ENCODE results near the gene RBPJ.

The RBPJ gene

DNA sequence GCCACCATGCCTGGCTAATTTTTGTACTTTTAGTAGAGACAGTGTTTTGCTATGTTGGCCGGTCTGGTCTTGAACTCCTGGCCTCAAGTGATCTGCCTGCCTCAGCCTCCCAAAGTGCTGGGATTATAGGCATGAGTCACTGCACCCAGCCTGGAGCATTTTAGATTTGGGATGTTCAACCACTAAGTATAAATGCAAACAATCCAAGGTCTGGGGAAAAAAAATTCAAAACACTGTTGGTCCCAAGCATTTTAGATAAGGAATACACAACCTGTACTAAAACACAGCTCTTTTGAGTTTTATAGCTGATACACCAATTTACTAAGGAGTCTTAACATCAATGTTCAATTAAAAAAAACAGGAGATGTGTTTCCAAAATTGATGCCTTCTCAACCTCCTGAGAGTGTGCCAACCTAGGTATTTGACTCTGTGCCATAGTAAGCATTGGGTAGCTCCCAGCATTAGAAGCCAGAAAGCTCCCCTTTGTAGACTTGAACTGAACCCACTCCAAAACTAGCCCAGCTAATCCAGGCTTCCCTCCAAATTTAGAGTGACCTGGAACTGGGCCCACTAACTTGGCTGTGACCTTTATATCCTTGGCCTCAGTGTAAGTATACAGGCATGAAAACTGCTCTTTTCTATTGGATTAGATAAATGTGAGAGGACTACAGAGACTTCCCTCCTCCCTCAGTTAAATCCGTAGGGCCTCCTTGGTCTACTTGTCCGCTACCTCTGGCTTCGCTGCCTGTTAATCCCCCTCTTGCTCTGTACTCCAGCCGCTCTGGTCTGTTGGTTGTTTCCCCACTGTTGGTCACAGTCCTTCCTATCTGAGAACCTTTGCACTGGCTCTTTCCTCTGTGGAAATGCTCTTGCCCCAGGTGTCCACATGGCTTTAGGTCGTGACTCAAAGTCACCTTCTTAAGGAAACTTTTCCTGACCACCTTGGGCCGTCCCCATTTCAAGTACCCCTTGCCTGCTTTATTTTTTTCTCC lies 91.9 kb downstream of the RBPJ start:
- no peak for DNase-seq (ENCODE audit: extremely low read depth in 1 of 2, low read depth in 1 of 2)

DNA sequence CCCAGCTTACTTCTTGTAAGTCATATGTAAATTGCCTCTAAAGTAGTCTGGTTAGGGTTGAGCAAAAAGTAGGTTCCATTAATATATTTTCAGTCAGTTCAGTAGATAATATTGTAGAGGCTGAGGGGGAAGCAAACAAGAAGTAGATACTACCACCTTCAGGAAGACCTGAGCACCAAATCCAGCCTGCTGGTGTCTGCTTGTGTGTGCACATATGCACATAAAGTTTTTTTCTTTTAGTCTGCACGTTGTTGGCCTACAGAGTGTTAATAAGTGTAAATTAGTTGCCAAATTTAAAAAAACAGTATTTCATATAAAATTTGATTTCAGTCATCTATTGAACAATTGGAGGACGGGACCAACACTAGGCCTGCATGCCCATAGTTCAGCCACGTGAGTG lies 92.8 kb downstream of the RBPJ start:
- DNase-seq (ENCODE audit: extremely low read depth in 1 of 2, low read depth in 1 of 2): no peak

DNA sequence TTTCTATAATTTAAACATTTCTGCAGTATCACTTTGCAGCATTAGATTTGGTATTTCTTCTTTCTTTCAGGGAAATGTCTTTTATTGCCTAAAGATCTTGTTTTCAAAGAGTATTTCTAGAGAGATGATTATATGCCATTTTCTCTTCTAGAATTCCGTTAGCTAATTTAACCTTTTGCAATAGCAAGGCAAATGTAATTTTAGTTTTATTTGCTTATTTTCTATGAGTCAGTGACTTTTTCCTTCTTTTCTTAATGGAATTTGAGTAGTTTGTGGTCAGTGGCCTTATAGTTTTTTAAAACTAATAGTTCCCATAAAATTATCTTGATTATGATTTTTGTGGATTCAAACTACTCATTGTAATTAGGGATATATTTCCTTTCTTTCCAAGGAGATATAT lies 97.3 kb downstream of the RBPJ start:
- no peak for DNase-seq (ENCODE audit: extremely low read depth in 1 of 2, low read depth in 1 of 2)

DNA sequence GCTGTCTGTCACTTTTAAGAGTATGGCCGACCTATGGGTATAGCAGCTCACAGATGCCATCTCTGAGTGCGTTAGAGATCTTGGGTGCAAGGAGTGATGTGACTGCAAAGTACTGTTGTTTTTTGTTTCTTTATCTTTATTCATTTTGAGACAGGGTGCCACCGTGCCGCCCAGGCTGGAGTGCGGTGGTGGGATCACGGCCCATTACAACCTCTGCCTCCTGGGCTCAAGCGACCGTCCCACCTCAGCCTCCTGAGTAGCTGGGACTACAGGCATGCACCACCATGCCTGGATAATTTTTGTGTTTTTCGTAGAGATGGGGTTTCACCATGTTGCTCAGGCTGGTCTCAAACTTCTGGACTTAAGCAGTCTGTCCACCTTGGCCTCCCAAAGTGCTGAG lies 98.0 kb downstream of the RBPJ start:
- DNase-seq (ENCODE audit: extremely low read depth in 1 of 2, low read depth in 1 of 2): no peak

DNA sequence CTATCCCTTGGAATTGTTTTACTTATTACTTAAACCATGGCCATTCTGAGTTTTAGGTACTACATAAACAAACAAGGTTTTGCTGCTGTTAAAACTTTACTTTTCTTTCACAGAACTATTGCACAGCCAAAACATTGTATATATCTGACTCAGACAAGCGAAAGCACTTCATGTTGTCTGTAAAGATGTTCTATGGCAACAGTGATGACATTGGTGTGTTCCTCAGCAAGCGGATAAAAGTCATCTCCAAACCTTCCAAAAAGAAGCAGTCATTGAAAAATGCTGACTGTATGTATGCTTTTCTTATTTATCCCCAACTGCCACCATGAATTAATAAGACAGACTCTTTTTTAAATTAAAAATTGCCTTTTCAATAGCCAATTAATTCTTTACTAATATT lies 99.6 kb downstream of the RBPJ start:
- DNase-seq (ENCODE audit: extremely low read depth in 1 of 2, low read depth in 1 of 2): no peak

DNA sequence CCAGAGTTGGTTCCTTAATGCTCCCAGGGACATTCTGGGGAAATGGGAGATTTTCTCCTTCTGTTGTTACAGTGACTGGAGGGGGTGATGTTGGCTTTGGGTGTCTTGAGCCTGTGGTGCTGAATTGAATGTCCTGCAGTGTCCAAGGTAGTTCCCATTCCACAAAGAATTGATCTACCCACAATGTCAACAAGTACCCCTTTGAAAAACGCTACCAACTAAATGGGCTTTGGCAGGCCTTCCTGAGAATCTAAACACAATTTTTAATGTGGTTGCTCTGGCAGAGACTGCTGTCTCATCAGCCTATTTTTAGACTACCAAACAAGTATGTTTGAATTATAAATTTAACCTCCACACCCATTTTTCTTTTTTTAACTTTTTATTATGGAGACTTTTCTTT lies 100.1 kb downstream of the RBPJ start:
- DNase-seq (ENCODE audit: extremely low read depth in 1 of 2, low read depth in 1 of 2): no peak

DNA sequence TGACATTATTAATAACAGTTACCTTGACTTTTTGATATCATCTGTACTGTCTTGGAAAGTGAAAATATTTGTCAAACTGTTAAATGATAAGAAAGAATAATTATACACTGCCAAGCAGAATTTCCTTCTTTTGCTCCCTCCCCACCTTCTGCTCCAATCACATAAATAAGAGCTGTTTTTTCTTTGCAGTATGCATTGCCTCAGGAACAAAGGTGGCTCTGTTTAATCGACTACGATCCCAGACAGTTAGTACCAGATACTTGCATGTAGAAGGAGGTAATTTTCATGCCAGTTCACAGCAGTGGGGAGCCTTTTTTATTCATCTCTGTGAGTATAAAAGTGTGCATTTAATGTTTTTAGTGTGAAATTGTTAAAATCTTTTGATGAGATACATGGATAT lies 103.3 kb downstream of the RBPJ start:
- DNase-seq (ENCODE audit: extremely low read depth in 1 of 2, low read depth in 1 of 2): no peak

DNA sequence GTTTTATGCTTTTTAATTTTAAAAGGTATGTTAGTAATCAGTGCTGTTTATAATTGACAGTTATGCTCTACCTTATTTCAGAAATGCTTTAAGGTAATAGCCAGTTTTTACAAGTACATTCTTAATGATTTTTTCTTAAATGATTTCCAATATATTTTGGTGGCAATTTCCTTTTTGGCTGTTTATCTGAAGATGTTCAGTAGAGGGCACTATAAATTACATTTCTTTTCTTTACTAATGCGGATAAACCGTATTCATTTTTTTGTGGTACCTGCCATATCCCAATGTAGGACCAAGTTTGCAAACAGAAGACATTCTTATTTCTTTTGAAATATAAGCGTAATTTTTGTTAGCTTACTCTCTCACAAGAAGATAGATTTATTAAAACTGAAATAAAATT lies 104.0 kb downstream of the RBPJ start:
- DNase-seq (ENCODE audit: extremely low read depth in 1 of 2, low read depth in 1 of 2): no peak

DNA sequence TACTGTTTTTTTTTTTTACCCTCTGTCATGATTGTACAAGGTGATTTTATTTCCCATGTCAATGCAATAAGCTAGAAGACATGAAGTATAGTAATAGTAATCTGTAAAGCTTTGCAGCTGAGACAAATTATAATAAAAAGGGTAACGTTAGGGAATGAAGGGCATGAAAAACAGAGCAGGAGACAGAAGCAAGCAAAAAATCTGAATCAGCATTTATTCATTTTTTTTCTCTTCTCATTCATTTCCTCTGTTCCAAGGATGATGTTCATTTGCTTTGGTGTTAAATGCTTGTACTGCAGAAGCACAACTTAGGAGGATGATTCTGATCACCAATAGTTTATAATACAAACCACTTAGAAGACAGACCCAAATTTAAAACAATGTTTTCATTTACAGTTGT lies 105.1 kb downstream of the RBPJ start:
- DNase-seq (ENCODE audit: extremely low read depth in 1 of 2, low read depth in 1 of 2): no peak

DNA sequence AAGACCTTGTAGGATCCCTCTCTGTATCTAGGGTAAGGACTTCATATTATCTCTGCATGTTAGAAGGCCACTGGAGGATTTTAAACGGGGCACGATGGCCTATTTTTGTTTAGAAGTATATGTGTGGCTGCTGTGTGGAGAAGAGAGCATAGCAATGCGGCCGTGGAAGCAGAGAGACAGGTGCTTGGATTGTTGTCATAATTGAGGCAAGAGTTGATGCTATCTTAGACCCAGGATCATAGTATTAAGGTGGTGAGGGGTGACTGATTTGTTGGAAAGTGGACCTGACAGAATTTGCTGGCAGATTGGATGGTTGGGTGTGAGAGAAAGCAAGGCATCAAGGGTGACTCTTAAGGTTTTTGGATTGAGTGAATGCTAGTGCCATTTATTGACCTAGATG lies 106.1 kb downstream of the RBPJ start:
- DNase-seq (ENCODE audit: extremely low read depth in 1 of 2, low read depth in 1 of 2): no peak

DNA sequence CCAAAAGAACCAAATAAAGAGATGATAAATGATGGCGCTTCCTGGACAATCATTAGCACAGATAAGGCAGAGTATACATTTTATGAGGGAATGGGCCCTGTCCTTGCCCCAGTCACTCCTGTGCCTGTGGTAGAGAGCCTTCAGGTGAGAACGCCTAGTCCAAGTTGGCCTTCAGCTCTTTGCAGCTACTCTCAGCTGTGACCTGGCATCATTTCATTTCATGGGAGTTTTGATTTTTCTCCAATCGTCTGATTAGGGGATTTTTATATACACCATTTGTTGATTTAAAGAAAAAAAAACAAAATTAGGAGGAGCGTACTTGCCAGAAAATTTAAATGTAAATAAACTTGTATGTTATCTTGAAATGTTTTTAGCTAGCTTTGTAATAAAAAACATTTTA lies 109.1 kb downstream of the RBPJ start:
- no peak for DNase-seq (ENCODE audit: extremely low read depth in 1 of 2, low read depth in 1 of 2)

DNA sequence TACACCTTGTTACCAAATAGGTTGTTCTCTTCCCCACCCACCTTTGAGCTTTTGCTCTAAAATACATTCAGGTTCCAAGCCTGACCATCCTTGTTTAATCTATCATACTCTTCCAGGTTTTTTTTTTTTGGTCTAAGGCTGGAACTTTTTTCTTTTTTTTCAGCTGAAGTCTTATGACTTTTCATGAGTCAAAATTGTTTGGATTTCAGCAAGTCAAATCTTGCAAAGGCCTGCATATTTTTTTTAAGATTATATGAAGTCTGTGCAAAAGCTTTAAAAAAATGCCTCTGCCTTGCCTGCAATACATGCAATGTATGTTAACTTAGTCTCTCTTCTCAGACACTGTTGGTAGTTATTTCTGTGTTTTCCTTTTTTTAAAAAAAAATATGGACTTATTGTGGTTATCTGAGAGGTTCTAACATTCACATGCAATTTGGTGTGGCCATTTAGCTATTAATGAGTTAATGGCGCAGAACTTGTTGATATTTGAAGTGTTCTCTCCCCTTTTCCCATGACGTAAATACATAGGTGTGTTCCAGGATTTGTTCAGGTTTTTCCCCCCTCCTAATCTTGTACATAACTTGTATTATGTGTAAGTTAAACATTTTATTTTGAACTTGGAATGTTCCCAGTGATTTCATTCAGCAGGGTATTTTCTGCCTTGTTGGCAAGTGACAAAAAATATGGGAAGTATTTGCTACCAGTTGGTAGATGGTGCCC lies 110.8 kb downstream of the RBPJ start:
- DNase-seq (ENCODE audit: extremely low read depth in 1 of 2, low read depth in 1 of 2): no peak

DNA sequence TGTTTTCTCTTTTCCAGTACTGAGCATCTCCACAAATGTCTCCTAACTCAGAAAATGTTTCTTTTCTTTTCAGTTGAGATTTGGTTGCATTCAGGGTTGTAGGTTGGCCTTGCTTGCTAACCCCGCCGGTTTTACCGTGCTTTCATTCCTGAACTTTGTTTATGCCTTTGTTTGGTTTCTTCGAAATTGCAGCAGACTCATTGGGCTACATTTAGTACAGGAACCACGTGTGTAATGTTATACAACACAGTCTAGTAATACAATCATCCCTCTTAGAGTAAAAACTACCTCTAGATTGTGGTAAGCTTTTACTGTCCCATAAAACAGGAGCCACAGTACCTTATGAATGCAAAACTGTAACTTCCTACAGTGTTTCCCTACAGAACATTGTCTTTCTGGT lies 111.6 kb downstream of the RBPJ start:
- no peak for DNase-seq (ENCODE audit: extremely low read depth in 1 of 2, low read depth in 1 of 2)

DNA sequence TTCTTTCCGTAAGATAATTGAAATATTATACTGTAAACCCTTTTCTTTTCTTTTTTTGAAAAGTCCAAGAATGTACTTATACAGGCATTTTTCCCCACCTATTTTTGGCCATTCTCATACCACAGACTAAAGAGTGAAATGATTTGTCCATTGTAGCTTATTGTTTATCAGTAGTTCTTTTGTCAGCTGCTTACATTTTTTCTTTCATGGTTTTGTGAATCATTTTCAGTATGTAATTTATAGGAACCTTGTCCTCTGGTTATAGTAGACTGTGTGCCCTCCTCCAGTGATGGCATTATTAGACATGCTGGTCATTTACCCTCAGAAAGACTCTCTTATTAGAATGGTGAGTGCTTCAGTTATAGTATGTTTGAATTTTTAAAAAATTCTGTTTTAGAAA lies 112.7 kb downstream of the RBPJ start:
- no peak for DNase-seq (ENCODE audit: extremely low read depth in 1 of 2, low read depth in 1 of 2)

DNA sequence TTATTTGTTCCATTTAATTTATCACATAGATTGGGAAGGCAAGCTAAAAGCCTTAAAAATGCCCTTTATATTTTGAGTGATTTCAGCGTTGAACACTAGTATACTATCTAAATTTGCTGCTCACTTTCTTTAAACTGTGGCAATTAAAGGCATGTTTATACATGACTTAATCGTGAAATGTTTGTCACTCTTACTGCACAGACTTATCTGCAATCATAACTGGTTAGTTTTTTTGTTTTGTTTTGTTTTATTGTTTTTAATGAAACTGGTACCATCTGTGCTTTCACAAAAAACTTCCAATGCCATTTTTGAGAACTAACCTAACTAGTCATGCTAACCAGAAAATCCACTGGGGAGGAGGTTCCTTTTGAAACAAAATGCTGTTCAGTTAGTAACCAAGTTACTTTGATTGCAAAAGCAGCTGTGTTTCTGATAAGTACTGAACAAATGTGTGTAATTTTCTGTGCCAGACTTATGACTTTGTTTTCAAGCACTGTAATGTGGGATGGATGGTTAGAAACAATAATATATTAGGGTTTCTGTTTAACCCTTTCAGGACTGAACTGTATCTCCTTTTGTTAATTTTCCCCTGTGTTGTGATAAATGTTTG lies 113.3 kb downstream of the RBPJ start:
- DNase-seq (ENCODE audit: extremely low read depth in 1 of 2, low read depth in 1 of 2): no peak

DNA sequence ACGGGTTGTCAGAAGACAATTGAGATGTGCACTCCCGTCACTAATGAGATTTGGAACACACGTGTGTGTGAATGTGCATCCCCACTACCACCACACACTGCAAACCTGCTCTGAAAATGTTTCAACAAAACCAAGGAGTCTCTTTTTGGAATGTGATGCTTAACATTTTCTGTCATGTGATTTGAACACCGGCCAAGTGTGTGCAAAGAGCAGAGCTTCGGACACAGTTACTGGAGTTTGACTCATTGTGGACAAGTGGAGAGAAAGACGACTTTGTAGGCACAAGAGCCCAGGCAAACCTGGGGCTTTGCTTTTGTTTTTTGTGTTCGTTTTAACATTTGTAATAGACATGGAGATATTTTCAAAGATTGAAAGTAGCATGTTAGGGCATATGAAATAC lies 120.3 kb downstream of the RBPJ start:
- no peak for DNase-seq (ENCODE audit: extremely low read depth in 1 of 2, low read depth in 1 of 2)

DNA sequence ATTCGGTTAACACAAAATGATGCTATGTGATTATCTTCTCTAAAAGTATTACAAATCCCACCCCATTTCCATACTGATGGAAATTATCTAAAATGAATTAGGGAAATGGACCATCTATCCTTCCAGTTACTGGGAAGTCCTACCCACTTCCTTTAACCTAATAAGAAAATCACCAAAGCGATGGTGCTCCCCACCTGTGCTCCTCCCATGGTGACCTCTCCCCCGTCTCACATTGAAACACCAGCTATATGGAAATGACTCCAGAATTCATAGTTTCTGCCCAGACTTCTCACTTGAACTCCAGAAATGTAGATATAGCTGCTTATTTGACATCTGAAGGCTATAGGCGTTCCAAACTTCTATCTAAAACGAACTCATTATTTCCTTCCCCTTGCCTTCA lies 121.0 kb downstream of the RBPJ start:
- DNase-seq (ENCODE audit: extremely low read depth in 1 of 2, low read depth in 1 of 2): no peak

DNA sequence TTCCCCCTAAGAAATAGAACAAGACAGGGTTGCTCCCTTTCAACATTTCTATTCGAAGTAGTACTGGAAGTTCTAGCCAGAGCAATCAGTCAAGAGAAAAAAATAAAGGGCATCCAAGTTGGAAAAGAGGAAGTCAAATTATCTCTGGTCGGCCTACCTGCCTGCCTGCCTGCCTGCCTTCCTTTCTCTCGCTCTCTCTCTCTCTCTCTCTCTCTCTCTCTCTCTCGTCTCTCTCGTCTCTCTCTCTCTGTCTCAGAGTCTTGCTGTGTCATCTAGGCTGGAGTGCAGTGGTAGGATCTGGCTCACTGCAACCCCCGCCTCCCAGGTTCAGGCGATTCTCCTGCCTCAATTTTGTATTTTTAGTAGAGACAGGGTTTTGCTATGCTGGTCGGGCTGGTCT lies 126.6 kb downstream of the RBPJ start:
- DNase-seq (ENCODE audit: extremely low read depth in 1 of 2, low read depth in 1 of 2): no peak

DNA sequence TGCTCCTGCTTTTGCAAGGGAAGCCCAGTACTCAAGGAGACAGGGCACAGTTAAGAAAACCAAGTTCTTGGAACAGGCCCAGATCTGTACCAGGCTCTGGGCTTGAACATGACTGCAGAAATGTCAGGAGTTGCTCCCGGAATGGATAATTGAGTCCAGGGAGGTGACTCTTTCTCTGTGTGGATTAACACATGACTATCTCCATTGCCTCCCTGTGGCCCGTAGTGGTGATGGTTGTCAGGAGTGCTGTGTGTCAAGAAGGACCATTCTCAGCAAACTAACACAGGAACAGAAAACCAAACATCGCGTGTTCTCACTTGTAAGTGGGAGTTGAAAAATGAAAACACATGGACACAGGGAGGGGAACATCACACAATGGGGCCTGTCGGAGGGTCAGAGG lies 129.6 kb downstream of the RBPJ start:
- no peak for DNase-seq (ENCODE audit: extremely low read depth in 1 of 2, low read depth in 1 of 2)

DNA sequence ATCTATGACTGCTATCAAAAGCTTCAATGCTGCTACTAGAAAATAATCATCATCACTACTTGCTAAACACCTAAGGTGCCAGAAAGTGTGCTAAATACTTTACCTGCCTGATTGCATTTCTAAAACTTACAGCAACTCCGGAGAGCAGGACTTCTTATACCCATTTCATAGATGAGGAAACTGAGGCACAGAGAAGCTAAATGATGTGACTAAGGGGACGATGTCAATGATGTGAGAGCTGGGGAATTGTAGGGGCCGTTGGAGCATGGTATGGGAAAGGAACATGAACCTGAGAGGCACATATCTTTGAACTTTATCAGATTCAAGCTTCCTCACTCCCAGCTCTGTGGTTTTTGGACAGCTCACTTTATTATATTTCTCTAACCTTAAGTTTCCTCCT lies 130.8 kb downstream of the RBPJ start:
- DNase-seq (ENCODE audit: extremely low read depth in 1 of 2, low read depth in 1 of 2): no peak

DNA sequence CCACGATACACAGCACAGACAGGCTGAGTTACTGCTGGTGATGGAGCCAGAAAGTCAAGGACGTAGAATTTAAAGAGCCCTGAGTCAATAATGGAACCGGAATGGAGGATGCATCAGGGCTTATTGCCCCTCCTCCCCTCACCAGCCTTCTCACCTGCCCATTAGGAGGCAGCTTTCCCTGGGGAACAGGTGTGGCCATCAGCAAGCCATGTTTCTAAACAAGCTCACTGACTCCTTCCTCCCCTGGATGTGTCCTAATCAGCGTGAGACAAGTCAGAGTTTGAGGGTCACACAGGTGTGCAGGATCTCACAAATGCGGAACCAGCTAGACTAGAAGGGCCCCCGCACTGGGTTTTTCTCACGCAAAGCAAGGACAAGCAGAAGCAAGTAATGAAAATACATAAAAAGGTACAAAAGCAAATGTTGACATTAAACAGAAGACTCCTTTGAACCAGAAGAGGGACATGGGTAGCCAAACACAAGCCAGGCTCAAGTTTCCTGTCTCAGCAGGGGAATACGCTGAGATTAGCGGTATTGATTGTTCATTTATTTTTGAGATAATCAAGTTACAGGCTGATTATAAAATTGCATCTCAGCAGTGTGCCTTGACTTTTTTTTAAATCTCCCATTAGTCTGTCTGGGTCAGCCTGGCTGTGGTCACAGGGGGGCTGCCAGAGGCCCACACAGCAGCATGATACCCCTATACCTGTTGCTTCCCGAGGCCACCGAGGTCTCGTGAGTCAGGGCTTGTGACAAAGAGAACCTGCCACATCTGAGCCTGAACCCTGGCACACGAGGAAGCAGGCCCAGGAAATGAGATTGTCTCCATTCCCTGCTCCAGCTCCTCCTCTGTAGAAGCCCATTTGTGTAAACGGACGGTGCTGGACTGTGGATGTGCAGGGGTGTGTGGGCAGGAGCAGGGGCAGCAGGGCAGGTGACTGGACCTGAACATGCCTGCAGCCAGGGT lies 132.0 kb downstream of the RBPJ start:
- no peak for DNase-seq (ENCODE audit: extremely low read depth in 1 of 2, low read depth in 1 of 2)

All from activated CD8-positive, alpha-beta memory T cell treated with anti-CD3 and anti-CD28 coated beads for 1 hour (primary cell).